ENCODE data around the gene EXOSC6.
"Not testable (repeated sequence)": the region's sequence is repeated elsewhere in the genome, so short reads cannot be mapped to it uniquely, and the experiment has no call there.

Gene EXOSC6

DNA sequence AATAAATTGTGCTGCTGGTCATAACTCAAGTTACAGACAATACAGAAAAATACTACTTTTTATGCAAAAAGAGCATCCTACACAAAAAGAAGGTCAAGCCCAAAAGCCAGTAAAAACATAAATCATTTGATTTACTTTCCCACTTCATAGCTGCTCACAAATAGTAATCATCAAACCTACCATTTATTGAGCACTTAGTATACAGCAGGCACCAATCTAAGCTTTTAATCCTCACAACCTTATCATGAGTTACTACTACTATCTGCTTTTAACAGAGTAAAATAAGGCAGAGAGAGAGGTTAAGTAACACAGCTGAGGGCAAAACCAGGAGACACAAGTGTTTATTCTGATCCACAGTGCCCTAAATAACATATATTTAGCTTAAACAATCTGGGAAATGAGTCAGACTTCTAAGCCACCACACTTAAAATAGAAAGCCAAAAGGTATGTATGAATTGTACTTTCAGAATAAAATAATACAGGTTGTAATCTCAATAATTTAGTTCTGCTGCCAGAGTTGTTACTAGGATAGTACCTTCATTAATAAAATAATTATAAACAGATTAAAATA is 39.3 kb upstream of the EXOSC6 start:
- peaks cover 4% of the 10 kb centered on the region; the same call in 1 of the 2 replicates for H3K4me1 ChIP-seq
- no peak overlapping the region for H3K4me3 ChIP-seq (ENCODE audit: low read depth, low read length)
- no peaks in the 10 kb centered on the region for H3K27me3 ChIP-seq
- TF ChIP-seq CTCF (IDR thresholded peaks at IDR 0.05; ENCODE audit: low read depth, low read length): no peak
- peaks cover 14% of the 10 kb centered on the region for H3K36me3 ChIP-seq
- no peaks in the 10 kb centered on the region for H3K9me3 ChIP-seq
- no peak for DNase-seq

- DNase-seq: peak; percentile 99
- H3K4me1 ChIP-seq: peaks cover 4% of the 10 kb centered on the region; the same call in 1 of the 2 replicates
- no peaks in the 10 kb centered on the region for H3K9me3 ChIP-seq
- H3K27me3 ChIP-seq: no peaks in the 10 kb centered on the region
- peak within 1 kb of the TSS; percentile 96 for H3K4me3 ChIP-seq (ENCODE audit: low read depth, low read length)
- H3K36me3 ChIP-seq: peaks cover 29% of the 10 kb centered on the region
- no peak for TF ChIP-seq CTCF (IDR thresholded peaks at IDR 0.05; ENCODE audit: low read depth, low read length)
Measured at GRCh38 chr16:70289229-70290094, 37.7 kb upstream of the EXOSC6 start, which contains the start of gene AARS1. Gene AARS1 (minus strand): TSS chr16:70289506. CDS start chr16:70282763, 6,743 bp downstream.

DNA sequence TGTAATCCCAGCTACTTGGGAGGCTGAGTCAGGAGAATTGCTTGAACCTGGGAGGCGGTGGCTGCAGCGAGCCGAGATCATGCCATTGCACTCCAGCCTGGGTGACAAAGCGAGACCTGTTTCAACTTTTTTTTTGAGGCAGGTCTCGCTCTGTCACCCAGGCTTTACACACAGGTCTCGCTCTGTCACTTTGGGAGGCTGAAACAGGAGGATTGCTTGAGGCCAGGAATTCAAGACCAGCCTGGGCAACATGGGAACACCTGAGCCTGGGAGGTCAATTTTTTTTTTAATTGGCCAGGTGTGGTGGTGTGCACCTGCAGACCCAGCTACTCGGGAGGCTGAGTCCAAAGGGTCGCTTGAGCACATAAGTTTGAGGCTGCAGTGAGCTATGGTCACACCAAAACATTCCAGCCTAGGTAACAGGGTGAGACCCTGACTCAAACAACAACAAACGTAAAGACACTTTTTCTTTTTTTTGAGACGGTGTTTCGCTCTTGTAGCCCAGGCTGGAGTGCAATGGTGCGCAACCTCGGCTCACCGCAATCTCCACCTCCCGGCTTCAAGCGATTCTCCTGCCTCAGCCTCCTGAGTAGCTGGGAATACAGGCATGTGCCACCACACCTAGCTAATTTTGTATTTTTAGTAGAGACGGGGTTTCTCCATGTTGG is 35.7 kb upstream of the EXOSC6 start:
- H3K9me3 ChIP-seq, DNase-seq, H3K27me3 ChIP-seq, H3K4me1 ChIP-seq: not testable (repeated sequence)
- peaks cover 47% of the 10 kb centered on the region for H3K36me3 ChIP-seq
- H3K4me3 ChIP-seq (ENCODE audit: low read depth, low read length): peak overlapping the region; percentile 96

- H3K36me3 ChIP-seq: peaks cover 89% of the 10 kb centered on the region
Measured at GRCh38 chr16:70276392-70276791, 24.7 kb upstream of the EXOSC6 start.

GRCh38 chr16:70271696-70272095 is 20.0 kb upstream of the EXOSC6 start:
- no peak for DNase-seq
- Histone ChIP-seq H3K36me3 (peaks cover 92% of the 10 kb centered on the region), H3K4me1 (peaks cover under 1% of the 10 kb centered on the region; the same call in 1 of the 2 replicates), H3K9me3 (no peaks in the 10 kb centered on the region), H3K4me3 (ENCODE audit: low read depth, low read length) (no peak overlapping the region), H3K27me3 (no peaks in the 10 kb centered on the region)
- TF ChIP-seq CTCF (IDR thresholded peaks at IDR 0.05; ENCODE audit: low read depth, low read length): no peak

More at GRCh38 chr16:70276392-70276791, 24.7 kb upstream of the EXOSC6 start:
- Histone ChIP-seq H3K4me3 (ENCODE audit: low read depth, low read length) (no peak overlapping the region), H3K4me1 (peaks cover 7% of the 10 kb centered on the region), H3K9me3 (no peaks in the 10 kb centered on the region), H3K27me3 (no peaks in the 10 kb centered on the region)
- TF ChIP-seq CTCF (IDR thresholded peaks at IDR 0.05; ENCODE audit: low read depth, low read length): no peak
- no peak for DNase-seq

DNA sequence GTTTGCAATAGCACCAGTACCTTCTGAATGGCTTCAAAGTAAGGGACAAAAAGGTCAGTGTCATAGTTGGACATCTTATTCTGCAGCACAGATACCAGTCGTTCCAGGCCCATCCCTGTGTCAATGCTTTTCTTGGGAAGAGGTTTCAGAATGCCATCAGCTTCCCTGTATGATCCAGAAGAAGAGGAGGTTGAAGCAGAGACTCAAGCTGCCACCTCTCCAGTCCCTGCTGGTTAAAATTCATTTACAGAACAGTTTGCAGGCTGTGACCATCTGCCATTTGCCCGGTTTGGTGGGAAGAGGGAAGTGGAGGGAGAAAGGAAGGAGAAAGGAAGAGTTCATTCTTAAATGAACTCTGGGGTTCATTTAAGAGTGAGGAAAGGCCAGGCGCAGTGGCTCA is 18.4 kb upstream of the EXOSC6 start:
- no peak overlapping the region for H3K4me3 ChIP-seq (ENCODE audit: low read depth, low read length)
- no peaks in the 10 kb centered on the region for H3K9me3 ChIP-seq
- TF ChIP-seq CTCF (IDR thresholded peaks at IDR 0.05; ENCODE audit: low read depth, low read length): no peak
- H3K36me3 ChIP-seq: peaks cover 92% of the 10 kb centered on the region
- no peaks in the 10 kb centered on the region for H3K4me1 ChIP-seq
- DNase-seq: no peak
- no peaks in the 10 kb centered on the region for H3K27me3 ChIP-seq

Measured in BE2C (cell line).